Epithelial cell of proximal tubule (primary cell): ENCODE data around the gene TEDDM1. TPM values are rescaled to one million over a fixed set of nuclear protein-coding genes. Genes with fewer than 3 reads are reported as not detected.

Source experiments
- DNase-seq: peaks from one replicate; pipeline ENCODE4 v3.0.0-alpha.2; 2011; ENCODE audit warnings: low read depth
- H3K4me3 ChIP-seq: 2 replicates; pipeline ENCODE4 v1.5.1; 2011; ENCODE audit warnings: low read depth, mild to moderate bottlenecking, low read length
- total RNA-seq: library from RNA; depleted of rRNA; stranded (reverse); fragments of >200 nt; gene quantifications from 2 replicates; pipeline ENCODE4 v1.2.3, GENCODE V29; 2015
- TF ChIP-seq, protein P1 (sequence below): conservative IDR thresholded peaks from 2 replicates; pipeline ENCODE4 v1.5.1; 2012; ENCODE audit warnings: low read depth, mild to moderate bottlenecking, low read length

TEDDM1 gene
- total RNA-seq, 1 donor from 2014 or later = not detected

DNA sequence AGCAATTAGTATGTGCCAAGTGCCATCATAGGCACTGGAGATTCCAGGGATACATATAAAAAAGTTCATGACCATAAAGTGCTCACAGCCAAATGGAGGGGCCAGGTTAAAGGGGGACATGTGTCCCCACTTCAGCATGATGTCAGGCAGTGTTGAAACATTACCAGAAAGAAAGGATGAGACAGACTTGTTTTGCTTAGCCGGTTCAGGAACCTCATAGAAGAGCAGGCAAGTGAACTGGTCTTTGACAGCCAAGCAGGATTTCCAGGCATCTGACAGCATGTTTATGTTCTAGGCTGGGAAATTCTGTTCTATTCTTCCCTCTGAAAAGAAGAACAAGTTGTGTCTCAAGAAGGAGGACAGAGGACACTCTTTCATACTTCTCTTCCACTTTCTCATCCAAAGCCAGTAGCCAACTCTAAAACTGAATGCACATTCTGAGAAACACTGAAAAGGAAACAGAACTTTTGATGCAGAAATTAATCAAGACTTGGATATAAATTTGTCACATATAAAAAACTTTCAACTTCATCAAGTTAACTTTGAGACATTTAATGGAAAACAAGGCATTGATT, 48.6 kb downstream of the TEDDM1 start:
- no peak overlapping the region for H3K4me3 ChIP-seq
- DNase-seq = no peak
- TF ChIP-seq, protein P1, sequence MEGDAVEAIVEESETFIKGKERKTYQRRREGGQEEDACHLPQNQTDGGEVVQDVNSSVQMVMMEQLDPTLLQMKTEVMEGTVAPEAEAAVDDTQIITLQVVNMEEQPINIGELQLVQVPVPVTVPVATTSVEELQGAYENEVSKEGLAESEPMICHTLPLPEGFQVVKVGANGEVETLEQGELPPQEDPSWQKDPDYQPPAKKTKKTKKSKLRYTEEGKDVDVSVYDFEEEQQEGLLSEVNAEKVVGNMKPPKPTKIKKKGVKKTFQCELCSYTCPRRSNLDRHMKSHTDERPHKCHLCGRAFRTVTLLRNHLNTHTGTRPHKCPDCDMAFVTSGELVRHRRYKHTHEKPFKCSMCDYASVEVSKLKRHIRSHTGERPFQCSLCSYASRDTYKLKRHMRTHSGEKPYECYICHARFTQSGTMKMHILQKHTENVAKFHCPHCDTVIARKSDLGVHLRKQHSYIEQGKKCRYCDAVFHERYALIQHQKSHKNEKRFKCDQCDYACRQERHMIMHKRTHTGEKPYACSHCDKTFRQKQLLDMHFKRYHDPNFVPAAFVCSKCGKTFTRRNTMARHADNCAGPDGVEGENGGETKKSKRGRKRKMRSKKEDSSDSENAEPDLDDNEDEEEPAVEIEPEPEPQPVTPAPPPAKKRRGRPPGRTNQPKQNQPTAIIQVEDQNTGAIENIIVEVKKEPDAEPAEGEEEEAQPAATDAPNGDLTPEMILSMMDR = no peak

DNA sequence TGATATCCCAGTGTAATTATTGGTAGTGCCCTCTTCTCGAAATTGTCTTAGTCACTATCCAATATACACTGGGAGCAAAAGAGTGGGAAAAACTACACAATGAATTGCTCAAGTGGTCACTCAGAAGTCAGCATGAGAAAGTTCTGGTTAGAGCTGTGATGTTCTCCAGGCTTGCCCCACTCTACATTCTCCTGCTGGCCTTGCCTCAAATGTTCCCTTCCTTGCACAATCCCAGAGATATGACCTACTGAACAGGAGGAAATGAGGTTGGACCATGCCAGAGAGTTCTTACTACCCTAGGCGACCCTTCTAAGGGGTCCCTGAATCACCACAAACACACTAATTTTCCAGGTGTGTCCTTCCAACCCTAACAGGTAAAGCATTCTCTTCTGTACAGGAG, 49.6 kb downstream of the TEDDM1 start:
- H3K4me3 ChIP-seq = no peak overlapping the region
- DNase-seq = no peak
- TF ChIP-seq, protein P1 = no peak

DNA sequence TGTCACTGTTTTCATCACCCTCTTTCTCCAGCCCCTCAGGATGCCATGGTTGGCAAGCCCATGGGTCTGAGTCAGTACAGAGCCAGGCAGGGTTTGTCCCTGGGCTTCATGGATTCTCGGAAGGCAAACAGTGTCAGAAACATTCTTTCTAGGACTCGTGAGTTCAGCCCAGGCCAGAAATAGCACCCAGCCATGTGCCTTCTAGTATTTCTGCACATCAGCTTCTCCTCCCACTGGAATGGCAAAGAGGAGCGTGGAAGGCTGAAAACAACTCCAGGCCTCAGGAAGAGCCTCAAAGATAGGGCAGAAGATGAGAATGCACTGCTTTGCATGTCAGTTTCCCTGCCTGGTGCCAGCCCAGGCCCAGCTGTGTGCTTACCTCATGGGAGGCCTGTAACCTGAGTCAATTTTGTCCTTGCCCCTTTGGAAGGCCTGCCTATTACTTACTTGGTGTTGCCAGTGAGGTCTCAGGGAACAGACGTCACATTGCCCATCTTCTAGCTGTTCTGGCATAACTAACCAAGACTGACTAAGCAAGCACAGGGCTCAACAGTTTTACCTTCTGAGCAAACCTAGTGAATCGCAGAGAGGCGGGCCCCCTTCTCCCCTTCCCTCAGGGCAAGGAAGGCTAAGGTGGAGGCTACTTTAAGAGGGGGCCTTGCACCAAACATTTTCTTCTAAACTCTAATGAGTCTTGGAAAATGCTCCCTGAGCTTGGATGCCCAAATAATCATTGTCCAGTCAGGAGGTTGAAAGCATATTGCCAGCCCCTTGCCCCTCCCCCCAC, 51.3 kb downstream of the TEDDM1 start:
- DNase-seq = peak; percentile 13
- H3K4me3 ChIP-seq = no peak overlapping the region
- TF ChIP-seq, protein P1 = no peak

Other genes with a start within 250 kb of the TEDDM1 start
- 122 and 137 TPM in 2 replicates for gene GLUL, start 8.9 kb downstream of the TEDDM1 start, total RNA-seq
- not detected in 2 replicates for gene RGSL1, start 49.5 kb upstream of the TEDDM1 start, total RNA-seq
- gene RNASEL, start 188.6 kb upstream of the TEDDM1 start, total RNA-seq = 1.7 and 2.5 TPM in 2 replicates
- 0.36 and 0.81 TPM in 2 replicates for gene RGS16, start 203.7 kb upstream of the TEDDM1 start, total RNA-seq